Activated gamma-delta T cell (primary cell): ENCODE data around the gene CWC15.
"Not testable (repeated sequence)": the region's sequence is repeated elsewhere in the genome, so short reads cannot be mapped to it uniquely, and the experiment has no call there.

ENCODE experiments used
- DNase-seq: peaks from one replicate; lab custom pipeline; 2025; lab: John Stamatoyannopoulos, UW
- total RNA-seq, 2 donors: gene quantifications; one replicate each; lab custom pipeline; 2026; lab: John Stamatoyannopoulos, UW

Gene CWC15
- total RNA-seq = 74.7 to 85.7 reads per million in 2 donors

- peak; percentile 74 for DNase-seq
These were observed at the start of gene CWC15, which contains the start of gene KDM4D for GRCh38 chr11:94973099-94973968. Gene CWC15, minus strand, starts transcription at chr11:94973556. Its CDS starts 1,371 bp downstream, at chr11:94972185. Gene KDM4D, plus strand, starts transcription at chr11:94973709. Its CDS starts 23,664 bp downstream, at chr11:94997373.

GRCh38 chr11:95021468-95021867 lies 48.1 kb upstream of the CWC15 start:
- not testable (repeated sequence) for DNase-seq

- no peak for DNase-seq
These were observed 42.8 kb upstream of the CWC15 start for GRCh38 chr11:95016139-95016538.

GRCh38 chr11:95014184-95014821 lies 40.9 kb upstream of the CWC15 start:
- DNase-seq = no peak

- DNase-seq = no peak
These were observed 38.0 kb upstream of the CWC15 start for GRCh38 chr11:95011376-95011775.

GRCh38 chr11:95005642-95006041 lies 32.3 kb upstream of the CWC15 start:
- no peak for DNase-seq

- DNase-seq = no peak
These were observed 30.4 kb upstream of the CWC15 start for GRCh38 chr11:95003716-95004115.

GRCh38 chr11:94998285-94998684 lies 24.9 kb upstream of the CWC15 start:
- DNase-seq = no peak

- no peak for DNase-seq
These were observed 24.1 kb upstream of the CWC15 start for GRCh38 chr11:94997437-94997836.

- DNase-seq = no peak
These were observed 20.1 kb upstream of the CWC15 start for GRCh38 chr11:94993400-94993943.

- no peak for DNase-seq
These were observed 15.4 kb upstream of the CWC15 start for GRCh38 chr11:94988748-94989147.

GRCh38 chr11:94987378-94987777 lies 14.0 kb upstream of the CWC15 start:
- DNase-seq = no peak

- no peak for DNase-seq
These were observed 2.2 kb upstream of the CWC15 start for GRCh38 chr11:94975599-94975998.

GRCh38 chr11:94974178-94974577 lies 822 bp upstream of the CWC15 start:
- DNase-seq = no peak

GRCh38 chr11:94972700-94973098 lies 657 bp downstream of the CWC15 start:
- DNase-seq = no peak

GRCh38 chr11:94968334-94968958 lies 4.9 kb downstream of the CWC15 start:
- no peak for DNase-seq

GRCh38 chr11:94964934-94965333 lies 8.4 kb downstream of the CWC15 start:
- no peak for DNase-seq

- no peak for DNase-seq
These were observed 12.1 kb downstream of the CWC15 start for GRCh38 chr11:94961255-94961654.

- no peak for DNase-seq
These were observed 12.9 kb downstream of the CWC15 start for GRCh38 chr11:94960488-94960887.

GRCh38 chr11:94959179-94959578 lies 14.2 kb downstream of the CWC15 start:
- DNase-seq = no peak

GRCh38 chr11:94958121-94958696 lies 15.1 kb downstream of the CWC15 start:
- no peak for DNase-seq

- no peak for DNase-seq
These were observed 16.4 kb downstream of the CWC15 start for GRCh38 chr11:94956963-94957362.
